DND-41 (cell line): ENCODE data around the gene NFE2.

Experiments
- CTCF ChIP-seq: IDR thresholded peaks from 2 replicates; pipeline ENCODE4 v1.5.1; 2012; ENCODE audit warnings: borderline replicate concordance, low read length, moderate library complexity, mild to moderate bottlenecking; ENCODE audit not compliant: poor library complexity, severe bottlenecking; ENCODE audit errors: extremely low read depth
- EZH2 ChIP-seq: IDR thresholded peaks from 3 replicates; pipeline ENCODE4 v1.6.1; 2012; ENCODE audit warnings: borderline replicate concordance, low read depth, mild to moderate bottlenecking, moderate library complexity, low read length, inconsistent platforms; ENCODE audit not compliant: severe bottlenecking

- TF ChIP-seq CTCF (no peak), EZH2 (no peak)
Measured at GRCh38 chr12:54258201-54258681, 42.6 kb downstream of the NFE2 start.
